GM18498 (cell line): ENCODE measurements around the gene RPL11.
"Not testable (repeated sequence)": the region's sequence is repeated elsewhere in the genome, so short reads cannot be mapped to it uniquely, and the experiment has no call there.

ENCODE experiments used
- ATAC-seq: cut with Tn5 transposase; IDR thresholded peaks from one replicate; pipeline ENCODE4 v1.9.1; 2021; ENCODE audit warnings: mild to moderate bottlenecking, moderate library complexity; ENCODE audit not compliant: unreplicated experiment

RPL11 gene

GRCh38 chr1:23684415-23684814 lies 7.2 kb upstream of the RPL11 start:
- ATAC-seq, result no peak

- not testable (repeated sequence) for ATAC-seq
These were observed 6.4 kb upstream of the RPL11 start for GRCh38 chr1:23685197-23685596.

GRCh38 chr1:23687680-23688079 lies 3.9 kb upstream of the RPL11 start:
- not testable (repeated sequence) for ATAC-seq

GRCh38 chr1:23688281-23688680 lies 3.3 kb upstream of the RPL11 start:
- ATAC-seq, result not testable (repeated sequence)

- ATAC-seq, result no peak
These were observed 784 bp downstream of the RPL11 start for GRCh38 chr1:23692308-23692871.

- no peak for ATAC-seq
These were observed 2.0 kb downstream of the RPL11 start for GRCh38 chr1:23693599-23693998.

GRCh38 chr1:23694371-23694770 lies 2.8 kb downstream of the RPL11 start:
- no peak for ATAC-seq

GRCh38 chr1:23695667-23696066 lies 4.1 kb downstream of the RPL11 start:
- ATAC-seq, result no peak

- no peak for ATAC-seq
These were observed 4.9 kb downstream of the RPL11 start for GRCh38 chr1:23696335-23696989.

- no peak for ATAC-seq
These were observed 6.9 kb downstream of the RPL11 start for GRCh38 chr1:23698466-23698865.

- ATAC-seq, result no peak
These were observed 7.9 kb downstream of the RPL11 start for GRCh38 chr1:23699280-23700179.

GRCh38 chr1:23701310-23701709 lies 9.7 kb downstream of the RPL11 start:
- no peak for ATAC-seq

- no peak for ATAC-seq
These were observed 10.4 kb downstream of the RPL11 start for GRCh38 chr1:23701996-23702395.

GRCh38 chr1:23704834-23705495 lies 13.4 kb downstream of the RPL11 start:
- ATAC-seq, result no peak

- ATAC-seq, result no peak
These were observed 17.6 kb downstream of the RPL11 start for GRCh38 chr1:23709229-23709628.

- no peak for ATAC-seq
These were observed 26.9 kb downstream of the RPL11 start for GRCh38 chr1:23718482-23718881.

GRCh38 chr1:23719162-23719820 lies 27.7 kb downstream of the RPL11 start:
- no peak for ATAC-seq

- peak; percentile 73 for ATAC-seq
These were observed 28.8 kb downstream of the RPL11 start for GRCh38 chr1:23720256-23720995.

GRCh38 chr1:23722652-23723051 lies 31.0 kb downstream of the RPL11 start:
- ATAC-seq, result no peak

- no peak for ATAC-seq
These were observed 35.1 kb downstream of the RPL11 start for GRCh38 chr1:23726686-23727085.
